Tibial nerve (tissue), 4 donors: ENCODE measurements around the gene STIM1.

ENCODE experiments used
- CTCF ChIP-seq, 5 experiments: fragments of 200-600 bp in 3 of 5; fragments of 450-650 bp in 2 of 5; sonication (generic) in 3 of 5; IDR thresholded peaks; one replicate each; pipeline ENCODE4 v1.5.1; 2016 to 2019; ENCODE audit warnings: antibody characterized with exemption in 5 of 5, mild to moderate bottlenecking in 3 of 5, moderate library complexity in 2 of 5
- EP300 ChIP-seq, 2 donors: sonication (generic); formaldehyde crosslinking; IDR thresholded peaks; one replicate each; pipeline ENCODE4 v1.6.1; 2017; ENCODE audit warnings: antibody characterized with exemption in 2 of 2, mild to moderate bottlenecking in 1 of 2
- POLR2A ChIP-seq, 2 donors: fragments of 450-650 bp; IDR thresholded peaks; one replicate each; pipeline ENCODE4 v1.6.1; 2017; ENCODE audit warnings: antibody characterized with exemption in 2 of 2, mild to moderate bottlenecking in 2 of 2, moderate library complexity in 2 of 2

- no peak for TF ChIP-seq CTCF (IDR thresholded peaks at IDR 0.05)
- TF ChIP-seq POLR2A (IDR thresholded peaks at IDR 0.05): no peak
- no peak for TF ChIP-seq EP300 (IDR thresholded peaks at IDR 0.05)
Observed at GRCh38 chr11:4140067-4140636, 284.7 kb downstream of the STIM1 start.
